Measurements from ENCODE around the gene GCNT2.

GRCh38 chr6:10491463-10491862 lies 29.7 kb upstream of the GCNT2 start:
- TF ChIP-seq POLR2A (IDR thresholded peaks at IDR 0.05) (no peak), CTCF (IDR thresholded peaks at IDR 0.05) (no peak), EP300 (IDR thresholded peaks at IDR 0.05) (no peak), POLR2AphosphoS5 (IDR thresholded peaks at IDR 0.05) (no peak)

Data from gastroesophageal sphincter (tissue), 3 donors.